ENCODE results near the gene CNOT3.

Gene CNOT3

DNA sequence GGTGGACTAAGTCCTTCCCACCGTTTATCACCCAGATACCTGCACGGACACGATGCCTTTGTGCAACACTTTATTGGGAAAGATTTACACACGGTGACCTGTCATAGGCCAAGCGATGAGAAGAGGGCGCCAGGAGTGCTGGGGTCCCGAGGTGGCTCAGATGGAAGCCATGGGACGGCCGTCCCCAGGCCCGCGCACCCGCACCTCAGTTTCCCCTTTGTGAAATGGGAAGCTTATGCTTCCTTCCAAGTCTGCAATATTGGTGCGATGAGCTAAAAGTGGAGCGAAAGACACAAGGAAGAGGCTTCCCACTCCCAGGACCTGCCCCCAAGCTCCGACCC, 35.8 kb downstream of the CNOT3 start:
- TF ChIP-seq, protein P1, sequence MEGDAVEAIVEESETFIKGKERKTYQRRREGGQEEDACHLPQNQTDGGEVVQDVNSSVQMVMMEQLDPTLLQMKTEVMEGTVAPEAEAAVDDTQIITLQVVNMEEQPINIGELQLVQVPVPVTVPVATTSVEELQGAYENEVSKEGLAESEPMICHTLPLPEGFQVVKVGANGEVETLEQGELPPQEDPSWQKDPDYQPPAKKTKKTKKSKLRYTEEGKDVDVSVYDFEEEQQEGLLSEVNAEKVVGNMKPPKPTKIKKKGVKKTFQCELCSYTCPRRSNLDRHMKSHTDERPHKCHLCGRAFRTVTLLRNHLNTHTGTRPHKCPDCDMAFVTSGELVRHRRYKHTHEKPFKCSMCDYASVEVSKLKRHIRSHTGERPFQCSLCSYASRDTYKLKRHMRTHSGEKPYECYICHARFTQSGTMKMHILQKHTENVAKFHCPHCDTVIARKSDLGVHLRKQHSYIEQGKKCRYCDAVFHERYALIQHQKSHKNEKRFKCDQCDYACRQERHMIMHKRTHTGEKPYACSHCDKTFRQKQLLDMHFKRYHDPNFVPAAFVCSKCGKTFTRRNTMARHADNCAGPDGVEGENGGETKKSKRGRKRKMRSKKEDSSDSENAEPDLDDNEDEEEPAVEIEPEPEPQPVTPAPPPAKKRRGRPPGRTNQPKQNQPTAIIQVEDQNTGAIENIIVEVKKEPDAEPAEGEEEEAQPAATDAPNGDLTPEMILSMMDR (IDR thresholded peaks at IDR 0.05) = no peak
- Histone ChIP-seq H3K9ac (no peak overlapping the region), H3K79me2 (peaks cover 4% of the 10 kb centered on the region), H3K4me1 (no peaks in the 10 kb centered on the region), H3K4me3 (ENCODE audit: low read depth, low read length) (no peak overlapping the region), H3K27ac (no peak overlapping the region), H3K27me3 (ENCODE audit: control insufficient read depth, insufficient read depth, low read length) (no peaks in the 10 kb centered on the region), H3K9me3 (ENCODE audit: control insufficient read depth, low read length) (no peaks in the 10 kb centered on the region), H3K4me2 (ENCODE audit: low read length) (peak overlapping the region; percentile 45), H2AFZ (peak overlapping the region; percentile 45), H3K36me3 (ENCODE audit: control insufficient read depth, insufficient read depth, low read length) (no peaks in the 10 kb centered on the region)

GRCh38 chr19:54173951-54174834, 36.6 kb downstream of the CNOT3 start:
- no peak overlapping the region for H3K27ac ChIP-seq

DNA sequence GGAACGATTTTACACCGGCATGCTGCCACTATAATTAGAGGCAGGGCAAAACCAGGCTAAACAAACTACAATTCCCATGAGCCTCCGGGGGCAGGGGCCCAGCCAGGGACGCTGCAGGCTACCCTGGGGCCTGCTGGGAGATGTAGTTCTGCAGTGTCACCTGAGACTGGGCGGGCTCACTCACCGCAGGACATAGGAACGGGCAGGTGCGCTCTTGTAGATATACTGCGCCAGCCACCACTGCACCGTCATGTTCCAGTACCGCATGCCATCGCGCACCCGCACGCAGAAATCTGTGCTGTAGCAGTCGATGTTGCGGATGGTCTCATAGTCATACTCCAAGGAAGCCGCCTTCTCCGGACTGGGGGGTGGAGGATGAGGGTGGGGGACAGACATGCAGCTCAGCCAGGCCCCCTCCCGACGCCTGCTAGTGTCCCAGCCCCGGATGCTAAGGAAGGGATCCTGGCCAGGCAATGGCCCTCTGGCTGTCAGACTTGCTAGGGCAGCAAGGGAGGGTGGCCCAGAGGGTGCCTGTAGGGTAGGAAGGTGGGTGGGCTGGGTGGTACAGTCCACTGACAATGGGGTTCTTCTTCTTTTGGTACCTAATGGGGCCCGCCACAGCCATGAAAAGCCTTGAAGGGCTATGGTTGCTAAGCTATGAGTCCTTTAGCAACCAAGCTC, 41.2 kb downstream of the CNOT3 start:
- Histone ChIP-seq H3K9ac (no peak overlapping the region), H3K4me2 (ENCODE audit: low read length) (no peak overlapping the region), H3K79me2 (peaks cover 4% of the 10 kb centered on the region), H3K4me3 (ENCODE audit: low read depth, low read length) (no peak overlapping the region), H3K4me1 (peaks cover 8% of the 10 kb centered on the region), H3K9me3 (ENCODE audit: control insufficient read depth, low read length) (no peaks in the 10 kb centered on the region), H3K27ac (no peak overlapping the region), H2AFZ (no peak overlapping the region), H3K27me3 (ENCODE audit: control insufficient read depth, insufficient read depth, low read length) (no peaks in the 10 kb centered on the region), H3K36me3 (ENCODE audit: control insufficient read depth, insufficient read depth, low read length) (no peaks in the 10 kb centered on the region)
- TF ChIP-seq, protein P1 (IDR thresholded peaks at IDR 0.05) = no peak

More at GRCh38 chr19:54173951-54174834, 36.6 kb downstream of the CNOT3 start:
- Histone ChIP-seq H3K9me3 (ENCODE audit: control insufficient read depth, low read length) (no peaks in the 10 kb centered on the region), H3K4me1 (no peaks in the 10 kb centered on the region), H3K9ac (no peak overlapping the region), H3K27me3 (ENCODE audit: control insufficient read depth, insufficient read depth, low read length) (no peaks in the 10 kb centered on the region), H3K36me3 (ENCODE audit: control insufficient read depth, insufficient read depth, low read length) (no peaks in the 10 kb centered on the region), H3K4me3 (ENCODE audit: low read depth, low read length) (no peak overlapping the region), H3K4me2 (ENCODE audit: low read length) (no peak overlapping the region), H2AFZ (no peak overlapping the region), H3K79me2 (peaks cover 4% of the 10 kb centered on the region)
- TF ChIP-seq, protein P1 (IDR thresholded peaks at IDR 0.05) = no peak

- Histone ChIP-seq H3K27me3 (ENCODE audit: control insufficient read depth, insufficient read depth, low read length) (no peaks in the 10 kb centered on the region), H3K79me2 (peaks cover 4% of the 10 kb centered on the region), H3K4me1 (peaks cover 8% of the 10 kb centered on the region), H3K4me3 (ENCODE audit: low read depth, low read length) (no peak overlapping the region), H3K9ac (no peak overlapping the region), H3K4me2 (ENCODE audit: low read length) (no peak overlapping the region), H3K9me3 (ENCODE audit: control insufficient read depth, low read length) (no peaks in the 10 kb centered on the region), H2AFZ (no peak overlapping the region), H3K27ac (peak overlapping the region; percentile 22), H3K36me3 (ENCODE audit: control insufficient read depth, insufficient read depth, low read length) (no peaks in the 10 kb centered on the region)
- TF ChIP-seq, protein P1 (IDR thresholded peaks at IDR 0.05) = no peak
Measured at GRCh38 chr19:54179262-54179852, 41.8 kb downstream of the CNOT3 start.

Measured in parathyroid adenoma (tissue), 2 donors.